ENCODE results near the gene GJA9.

DNA sequence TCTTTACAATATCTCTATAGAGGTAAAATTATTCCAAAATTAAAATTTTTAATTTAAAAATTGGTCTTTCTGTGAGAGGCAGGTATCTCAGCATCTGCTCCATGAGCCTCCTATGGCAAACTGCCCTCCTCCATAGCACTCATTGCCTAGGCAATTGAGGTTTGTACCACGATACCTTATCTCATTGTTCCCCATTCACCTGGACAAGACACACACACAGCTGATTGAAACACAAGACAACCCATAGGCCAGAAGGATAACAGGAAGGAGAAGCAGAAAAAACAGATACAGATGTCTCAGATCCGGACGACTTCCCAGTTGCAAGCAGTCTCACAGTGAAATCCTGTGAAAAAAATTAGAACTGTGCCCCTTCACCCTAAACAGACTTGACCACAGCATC lies 36.0 kb upstream of the GJA9 start:
- TF ChIP-seq, protein P1, sequence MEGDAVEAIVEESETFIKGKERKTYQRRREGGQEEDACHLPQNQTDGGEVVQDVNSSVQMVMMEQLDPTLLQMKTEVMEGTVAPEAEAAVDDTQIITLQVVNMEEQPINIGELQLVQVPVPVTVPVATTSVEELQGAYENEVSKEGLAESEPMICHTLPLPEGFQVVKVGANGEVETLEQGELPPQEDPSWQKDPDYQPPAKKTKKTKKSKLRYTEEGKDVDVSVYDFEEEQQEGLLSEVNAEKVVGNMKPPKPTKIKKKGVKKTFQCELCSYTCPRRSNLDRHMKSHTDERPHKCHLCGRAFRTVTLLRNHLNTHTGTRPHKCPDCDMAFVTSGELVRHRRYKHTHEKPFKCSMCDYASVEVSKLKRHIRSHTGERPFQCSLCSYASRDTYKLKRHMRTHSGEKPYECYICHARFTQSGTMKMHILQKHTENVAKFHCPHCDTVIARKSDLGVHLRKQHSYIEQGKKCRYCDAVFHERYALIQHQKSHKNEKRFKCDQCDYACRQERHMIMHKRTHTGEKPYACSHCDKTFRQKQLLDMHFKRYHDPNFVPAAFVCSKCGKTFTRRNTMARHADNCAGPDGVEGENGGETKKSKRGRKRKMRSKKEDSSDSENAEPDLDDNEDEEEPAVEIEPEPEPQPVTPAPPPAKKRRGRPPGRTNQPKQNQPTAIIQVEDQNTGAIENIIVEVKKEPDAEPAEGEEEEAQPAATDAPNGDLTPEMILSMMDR (IDR thresholded peaks at IDR 0.05) = no peak
- TF ChIP-seq POLR2AphosphoS5 (IDR thresholded peaks at IDR 0.05) = no peak
